Mesenchymal stem cell (in vitro differentiated cells and primary cell): Measurements from ENCODE around the gene CREBL2.

Source experiments
- DNase-seq: peaks from one replicate; pipeline ENCODE4 v3.0.0-alpha.2; 2013
- H2AFZ ChIP-seq: one replicate; pipeline ENCODE4 v1.6.1; 2013; ENCODE audit warnings: low read depth, mild to moderate bottlenecking, control low read depth, inconsistent platforms, low read length, moderate library complexity
- H2AK5ac ChIP-seq: 2 replicates; pipeline ENCODE4 v1.6.1; 2013; ENCODE audit warnings: low read length, moderate library complexity, mild to moderate bottlenecking, inconsistent platforms; ENCODE audit not compliant: severe bottlenecking
- H2BK120ac ChIP-seq: one replicate; pipeline ENCODE4 v1.6.1; 2013; ENCODE audit warnings: low read depth, mild to moderate bottlenecking, inconsistent platforms, low read length, moderate library complexity
- H2BK12ac ChIP-seq, 2 experiments: one replicate each; pipeline ENCODE4 v1.6.1; 2013; ENCODE audit warnings: inconsistent platforms in 2 of 2, low read length in 2 of 2, mild to moderate bottlenecking in 2 of 2, moderate library complexity in 2 of 2, control low read depth in 1 of 2
- H2BK15ac ChIP-seq: one replicate; pipeline ENCODE4 v1.6.1; 2013; ENCODE audit warnings: mild to moderate bottlenecking, low read depth, inconsistent platforms; ENCODE audit not compliant: poor library complexity, severe bottlenecking
- H2BK5ac ChIP-seq: 2 replicates; pipeline ENCODE4 v1.6.1; 2013; ENCODE audit warnings: low read depth, mild to moderate bottlenecking, low read length, control low read depth, inconsistent platforms; ENCODE audit not compliant: poor library complexity, severe bottlenecking
- H3K14ac ChIP-seq, 2 experiments: one replicate each; pipeline ENCODE4 v1.6.1; 2013; ENCODE audit warnings: inconsistent platforms in 2 of 2, low read length in 2 of 2, control low read depth in 1 of 2, mild to moderate bottlenecking in 1 of 2, moderate library complexity in 1 of 2
- H3K18ac ChIP-seq, 2 experiments: one replicate each; pipeline ENCODE4 v1.6.1; 2013; ENCODE audit warnings: inconsistent platforms in 2 of 2, low read length in 2 of 2, control low read depth in 1 of 2, low read depth in 1 of 2, mild to moderate bottlenecking in 1 of 2
- H3K23ac ChIP-seq, 2 experiments: one replicate each; pipeline ENCODE4 v1.6.1; 2013; ENCODE audit warnings: inconsistent platforms in 2 of 2, low read length in 2 of 2, mild to moderate bottlenecking in 2 of 2, moderate library complexity in 2 of 2, control low read depth in 1 of 2
- H3K27ac ChIP-seq: 2 replicates; pipeline ENCODE4 v1.5.1; 2013; ENCODE audit warnings: mild to moderate bottlenecking, moderate library complexity, low read length, control low read depth, inconsistent platforms; ENCODE audit not compliant: poor library complexity, severe bottlenecking
- H3K27me3 ChIP-seq, 2 experiments: 2 replicates each; pipeline versions ENCODE4 v1.6.1 to v1.7.0; 2013; ENCODE audit warnings: low read length in 2 of 2, mild to moderate bottlenecking in 2 of 2, moderate library complexity in 2 of 2, control low read depth in 1 of 2, inconsistent platforms in 1 of 2; ENCODE audit not compliant: control insufficient read depth in 1 of 2, insufficient read depth in 1 of 2
- H3K36me3 ChIP-seq, 2 experiments: 2 replicates each; pipeline versions ENCODE4 v1.6.1 to v1.7.0; 2013; ENCODE audit warnings: low read length in 2 of 2, control low read depth in 1 of 2, inconsistent platforms in 1 of 2, low read depth in 1 of 2, mild to moderate bottlenecking in 1 of 2; ENCODE audit not compliant: insufficient read depth in 2 of 2, control insufficient read depth in 1 of 2
- H3K4ac ChIP-seq, 2 experiments: one replicate each; pipeline ENCODE4 v1.6.1; 2013; ENCODE audit warnings: inconsistent platforms in 2 of 2, low read length in 2 of 2, mild to moderate bottlenecking in 2 of 2, moderate library complexity in 2 of 2, control low read depth in 1 of 2, low read depth in 1 of 2
- H3K4me1 ChIP-seq: 2 replicates; pipeline ENCODE4 v1.6.1; 2013; ENCODE audit warnings: low read depth, low read length, control low read depth; ENCODE audit not compliant: control insufficient read depth, insufficient read depth
- H3K4me2 ChIP-seq: 2 replicates; pipeline ENCODE4 v1.6.1; 2013; ENCODE audit warnings: low read length, mild to moderate bottlenecking, inconsistent platforms; ENCODE audit not compliant: poor library complexity, severe bottlenecking
- H3K4me3 ChIP-seq, 2 experiments: 2 replicates each; pipeline versions ENCODE4 v1.5.1 to v1.7.0; 2013; ENCODE audit warnings: low read length in 2 of 2, mild to moderate bottlenecking in 2 of 2, control low read depth in 1 of 2, low read depth in 1 of 2; ENCODE audit not compliant: insufficient read depth in 1 of 2
- H3K79me1 ChIP-seq: replicated peaks from 2 replicates; pipeline ENCODE4 v1.6.1; 2013; ENCODE audit warnings: mild to moderate bottlenecking, control low read depth, low read length, inconsistent platforms; ENCODE audit not compliant: poor library complexity, severe bottlenecking
- H3K9ac ChIP-seq: 2 replicates; pipeline ENCODE4 v1.7.0; 2013; ENCODE audit warnings: mild to moderate bottlenecking, low read length, moderate library complexity
- H3K9me3 ChIP-seq: 2 replicates; pipeline ENCODE4 v1.7.0; 2013; ENCODE audit warnings: mild to moderate bottlenecking, low read length; ENCODE audit not compliant: control insufficient read depth
- H4K8ac ChIP-seq: one replicate; pipeline ENCODE4 v1.6.1; 2013; ENCODE audit warnings: inconsistent platforms, mild to moderate bottlenecking, low read length, moderate library complexity
- H4K91ac ChIP-seq: one replicate; pipeline ENCODE4 v1.6.1; 2013; ENCODE audit warnings: mild to moderate bottlenecking, low read length, inconsistent platforms
- WGBS: methylation state at CpG from one replicate; pipeline ENCODE4 v1.1.7; 2013; ENCODE audit warnings: mixed read lengths; 5-methylcytosine and 5-hydroxymethylcytosine counted together

The CREBL2 gene

GRCh38 chr12:12624498-12624992 is 12.9 kb downstream of the CREBL2 start:
- no peaks in the 10 kb centered on the region for H3K4me1 ChIP-seq

GRCh38 chr12:12626471-12626870 is 14.8 kb downstream of the CREBL2 start:
- Histone ChIP-seq H3K9ac (no peak overlapping the region), H3K14ac (no peak overlapping the region), H3K9me3 (peaks cover 3% of the 10 kb centered on the region), H3K36me3 (peaks cover 5 to 14% of the 10 kb centered on the region in 2 experiments), H3K79me1 (peaks cover 26% of the 10 kb centered on the region), H2AK5ac (no peak overlapping the region), H2BK5ac (no peak overlapping the region), H3K4ac (no peak overlapping the region), H2BK12ac (no peak overlapping the region), H3K18ac (no peak overlapping the region), H3K4me3 (no peak overlapping the region), H3K4me2 (no peak overlapping the region), H2BK120ac (no peak overlapping the region), H3K23ac (no peak overlapping the region), H2AFZ (no peak overlapping the region), H4K8ac (no peak overlapping the region), H4K91ac (no peak overlapping the region), H3K27ac (no peak overlapping the region), H2BK15ac (no peak overlapping the region), H3K27me3 (no peaks in the 10 kb centered on the region), H3K4me1 (no peaks in the 10 kb centered on the region)
- no peak for DNase-seq
- WGBS = 89% methylated on average over 1 of the region's 2 CpGs

More at GRCh38 chr12:12624498-12624992, 12.9 kb downstream of the CREBL2 start:
- H2BK5ac ChIP-seq = no peak overlapping the region
- H4K8ac ChIP-seq = no peak overlapping the region
- H2AFZ ChIP-seq = no peak overlapping the region
- no peak overlapping the region for H3K23ac ChIP-seq
- no peak overlapping the region for H3K4me3 ChIP-seq
- no peak overlapping the region for H3K27ac ChIP-seq
- no peak overlapping the region for H2BK15ac ChIP-seq
- H3K27me3 ChIP-seq = no peaks in the 10 kb centered on the region
- peaks cover 3% of the 10 kb centered on the region for H3K9me3 ChIP-seq
- H3K4ac ChIP-seq = peak overlapping the region in 1 of 2 experiments; percentile 80
- no peak overlapping the region for H2BK12ac ChIP-seq
- no peak overlapping the region for H3K4me2 ChIP-seq
- no peak for DNase-seq
- no peak overlapping the region for H4K91ac ChIP-seq
- H2AK5ac ChIP-seq = no peak overlapping the region
- H3K9ac ChIP-seq = no peak overlapping the region
- 86% methylated on average over 5 of the region's 5 CpGs for WGBS
- H3K79me1 ChIP-seq = peaks cover 33% of the 10 kb centered on the region
- H3K18ac ChIP-seq = no peak overlapping the region
- no peak overlapping the region for H2BK120ac ChIP-seq
- no peak overlapping the region for H3K14ac ChIP-seq
- peaks cover 5 to 20% of the 10 kb centered on the region in 2 experiments for H3K36me3 ChIP-seq

- no CpG with 5 or more reads among the region's 2 CpGs for WGBS
- H2BK12ac ChIP-seq = no peak overlapping the region
- H2AK5ac ChIP-seq = no peak overlapping the region
- no peak overlapping the region for H2AFZ ChIP-seq
- no peak overlapping the region for H3K9ac ChIP-seq
- no peaks in the 10 kb centered on the region for H3K4me1 ChIP-seq
- no peak overlapping the region for H3K4me2 ChIP-seq
- H4K91ac ChIP-seq = no peak overlapping the region
- H3K9me3 ChIP-seq = peaks cover 3% of the 10 kb centered on the region
- H2BK5ac ChIP-seq = no peak overlapping the region
- H3K36me3 ChIP-seq = peaks cover 5 to 14% of the 10 kb centered on the region in 2 experiments
- no peak overlapping the region for H3K4ac ChIP-seq
- no peak overlapping the region for H2BK15ac ChIP-seq
- H3K27me3 ChIP-seq = no peaks in the 10 kb centered on the region
- no peak overlapping the region for H3K4me3 ChIP-seq
- H3K23ac ChIP-seq = no peak overlapping the region
- no peak overlapping the region for H3K14ac ChIP-seq
- H2BK120ac ChIP-seq = no peak overlapping the region
- H4K8ac ChIP-seq = no peak overlapping the region
- H3K18ac ChIP-seq = no peak overlapping the region
- H3K27ac ChIP-seq = no peak overlapping the region
- peaks cover 26% of the 10 kb centered on the region for H3K79me1 ChIP-seq
- DNase-seq = no peak
These were observed 15.7 kb downstream of the CREBL2 start for GRCh38 chr12:12627308-12627827.

GRCh38 chr12:12628013-12628412 is 16.3 kb downstream of the CREBL2 start:
- 93% methylated on average over 4 of the region's 4 CpGs for WGBS
- H3K79me1 ChIP-seq = peaks cover 26% of the 10 kb centered on the region
- H3K9me3 ChIP-seq = peaks cover 3% of the 10 kb centered on the region
- no peak overlapping the region for H3K18ac ChIP-seq
- H3K27me3 ChIP-seq = no peaks in the 10 kb centered on the region
- no peak overlapping the region for H3K14ac ChIP-seq
- no peak overlapping the region for H2BK5ac ChIP-seq
- H2BK15ac ChIP-seq = no peak overlapping the region
- no peak overlapping the region for H3K4me2 ChIP-seq
- no peak overlapping the region for H2BK120ac ChIP-seq
- H2AFZ ChIP-seq = no peak overlapping the region
- no peak overlapping the region for H3K27ac ChIP-seq
- H4K8ac ChIP-seq = no peak overlapping the region
- H3K4ac ChIP-seq = no peak overlapping the region
- H3K23ac ChIP-seq = no peak overlapping the region
- peak; percentile 20 for DNase-seq
- no peaks in the 10 kb centered on the region for H3K4me1 ChIP-seq
- peaks cover 5 to 14% of the 10 kb centered on the region in 2 experiments for H3K36me3 ChIP-seq
- H4K91ac ChIP-seq = no peak overlapping the region
- no peak overlapping the region for H3K9ac ChIP-seq
- H2BK12ac ChIP-seq = no peak overlapping the region
- H3K4me3 ChIP-seq = no peak overlapping the region
- H2AK5ac ChIP-seq = no peak overlapping the region
